ENCODE results near the gene PDCD1LG2. TPM values are rescaled to one million over a fixed set of nuclear protein-coding genes. Genes with fewer than 3 reads are reported as not detected.

PDCD1LG2 gene
- total and polyA plus RNA-seq, 2 of the 8 experiments (the other 6 are each of a cell fraction or from before 2014, with no cell fraction given): not detected

- Histone ChIP-seq H3K79me1 (ENCODE audit: low read depth, low read length) (no peaks in the 10 kb centered on the region), H2BK120ac (replicated peaks; ENCODE audit: low read depth, low read length) (no peak overlapping the region), H3K23me2 (ENCODE audit: low read depth, low read length) (no peaks in the 10 kb centered on the region; the same call in 1 of the 2 replicates), H3K56ac (replicated peaks; ENCODE audit: insufficient read length, low read depth, low read length) (no peak overlapping the region), H4K5ac (ENCODE audit: insufficient read length, low read depth, low read length) (no peak overlapping the region), H3K14ac (ENCODE audit: insufficient read length) (no peak overlapping the region), H3K79me2 (ENCODE audit: control insufficient read depth in 1 of 2, insufficient read depth in 2 of 2, low read length in 2 of 2) (no peaks in the 10 kb centered on the region), H3K4me3 (ENCODE audit: extremely low read depth in 1 of 4, insufficient read depth in 2 of 4, low read depth in 3 of 4, low read length in 4 of 4) (no peak overlapping the region), H3K27me3 (replicated peaks in 1 of 4; ENCODE audit: control insufficient read depth in 3 of 4, extremely low read depth in 1 of 4, insufficient read depth in 3 of 4, low read length in 3 of 4) (no peaks in the 10 kb centered on the region), H3K27ac (ENCODE audit: low read depth, low read length) (no peak overlapping the region), H4K20me1 (replicated peaks in 1 of 2; ENCODE audit: control insufficient read depth in 1 of 2, insufficient read depth in 2 of 2, low read length in 2 of 2) (no peaks in the 10 kb centered on the region), H3K9ac (replicated peaks in 1 of 4; ENCODE audit: extremely low read depth in 1 of 4, low read depth in 3 of 4, low read length in 3 of 4) (no peak overlapping the region), H2AK5ac (ENCODE audit: low read depth, low read length) (no peak overlapping the region), H3K4me1 (replicated peaks in 1 of 4; ENCODE audit: control insufficient read depth in 3 of 4, insufficient read depth in 4 of 4, low read length in 3 of 4) (no peaks in the 10 kb centered on the region), H3K23ac (ENCODE audit: insufficient read length) (no peak overlapping the region), H4K8ac (ENCODE audit: extremely low read depth, insufficient read depth, low read length) (no peak overlapping the region), H3K4ac (replicated peaks; ENCODE audit: insufficient read length, low read depth, low read length) (no peak overlapping the region), H3K9me3 (ENCODE audit: insufficient read depth in 2 of 2, low read depth in 1 of 2, low read length in 1 of 2) (peaks cover 7 to 9% of the 10 kb centered on the region in 2 experiments; a peak in 1 of 4 replicates), H3K18ac (ENCODE audit: extremely low read depth, low read length) (no peak overlapping the region), H2BK20ac (ENCODE audit: low read length) (no peak overlapping the region), H2BK15ac (ENCODE audit: low read length) (no peak overlapping the region), H2BK12ac (ENCODE audit: low read depth, low read length) (no peak overlapping the region), H3K4me2 (ENCODE audit: insufficient read depth in 1 of 2, low read depth in 2 of 2, low read length in 2 of 2) (no peak overlapping the region), H2AFZ (ENCODE audit: low read length) (no peak overlapping the region), H3K36me3 (ENCODE audit: control insufficient read depth in 2 of 4, insufficient read depth in 4 of 4, low read length in 3 of 4) (no peaks in the 10 kb centered on the region), H2BK5ac (ENCODE audit: low read depth, low read length) (no peak overlapping the region), H4K91ac (replicated peaks; ENCODE audit: insufficient read length, low read length) (no peak overlapping the region)
- 96% methylated on average over 2 of the region's 2 CpGs; no CpG with 5 or more reads in 1 of the 2 experiments for WGBS, 2 experiments (ENCODE audit: extremely low coverage in 1 of 2, insufficient coverage in 1 of 2, insufficient read length in 1 of 2, insufficient replicate concordance in 2 of 2, low coverage in 1 of 2, low lambda C conversion rate in 2 of 2, missing lambda C conversion rate in 1 of 2)
- FAIRE-seq (no peak), DNase-seq (ENCODE audit: low read depth in 1 of 2, low spot score in 2 of 2) (no peak)
- ChIA-PET CTCF (ENCODE audit: partially characterized antibody) (interaction anchor here (1.3 kb wide), 1 partner anchor 292 kb away, joined by 3 read pairs; the partner anchor contains the start of gene INSL6), POLR2A (ENCODE audit: partially characterized antibody) (no interaction called here)
- TF ChIP-seq RFX5 (IDR thresholded peaks at IDR 0.05; ENCODE audit: borderline replicate concordance, low read depth, low read length) (no peak), ATF3 (IDR thresholded peaks at IDR 0.05; ENCODE audit: insufficient read depth, low read depth, low read length) (no peak), MAFK (IDR thresholded peaks at IDR 0.05; ENCODE audit: low read depth, low read length) (no peak)
Measured at GRCh38 chr9:5478206-5478605, 32.1 kb upstream of the PDCD1LG2 start.
